GM23338 (cell line): Measurements from ENCODE around the gene DMRT3. TPM values are rescaled to one million over a fixed set of nuclear protein-coding genes. Genes with fewer than 3 reads are reported as not detected.

Experiments used
- ATAC-seq: fragments of 200-7000 bp; cut with Tn5 transposase; 3 replicates; pipeline ENCODE4 v1.9.1; 2020
- DNase-seq: peaks from one replicate; pipeline ENCODE4 v3.0.0-alpha.2; 2015; ENCODE audit warnings: low spot score
- H2AFZ ChIP-seq: fragments of 200-600 bp; sonication (generic); 2 replicates; pipeline ENCODE4 v1.8.0; 2016; ENCODE audit warnings: antibody characterized with exemption, mild to moderate bottlenecking, moderate library complexity
- H3F3A ChIP-seq: fragments of 200-600 bp; sonication (generic); replicated peaks from 2 replicates; pipeline ENCODE4 v1.8.0; 2017; ENCODE audit warnings: antibody characterized with exemption, mixed run types, low read depth
- H3K27ac ChIP-seq: fragments of 200-600 bp; sonication (generic); 2 replicates; pipeline ENCODE4 v1.6.1; 2016; ENCODE audit warnings: low read depth
- H3K27me3 ChIP-seq: fragments of 200-600 bp; sonication (generic); 2 replicates; pipeline ENCODE4 v1.8.0; 2016; ENCODE audit warnings: mild to moderate bottlenecking, mixed run types, moderate library complexity; ENCODE audit not compliant: insufficient read depth
- H3K36me3 ChIP-seq: fragments of 200-600 bp; sonication (generic); 2 replicates; pipeline ENCODE4 v1.8.0; 2016; ENCODE audit warnings: mild to moderate bottlenecking; ENCODE audit not compliant: insufficient read depth
- H3K4me1 ChIP-seq: fragments of 200-600 bp; sonication (generic); 2 replicates; pipeline ENCODE4 v1.8.0; 2016; ENCODE audit warnings: mild to moderate bottlenecking, moderate library complexity; ENCODE audit not compliant: insufficient read depth
- H3K4me2 ChIP-seq: fragments of 200-600 bp; sonication (generic); 2 replicates; pipeline ENCODE4 v1.7.1; 2017; ENCODE audit warnings: mixed run types
- H3K4me3 ChIP-seq: fragments of 200-600 bp; sonication (generic); 2 replicates; pipeline ENCODE4 v1.6.1; 2016; ENCODE audit warnings: mixed run types
- H3K79me2 ChIP-seq: fragments of 200-600 bp; sonication (generic); replicated peaks from 2 replicates; pipeline ENCODE4 v1.8.0; 2017; ENCODE audit warnings: mild to moderate bottlenecking; ENCODE audit not compliant: insufficient read depth
- H3K9me2 ChIP-seq: fragments of 200-600 bp; sonication (generic); 2 replicates; pipeline ENCODE4 v1.8.0; 2017; ENCODE audit not compliant: insufficient read depth
- H4K20me1 ChIP-seq: fragments of 200-600 bp; sonication (generic); replicated peaks from 2 replicates; pipeline ENCODE4 v1.8.0; 2017; ENCODE audit warnings: mild to moderate bottlenecking; ENCODE audit not compliant: insufficient read depth
- H3K27ac Mint-ChIP-seq: 2 replicates; pipeline ENCODE4 v1.8.0; 2020; ENCODE audit warnings: inconsistent platforms, mild to moderate bottlenecking, moderate library complexity, mixed read lengths
- H3K27me3 Mint-ChIP-seq: 3 replicates; pipeline ENCODE4 v1.8.0; 2022; ENCODE audit warnings: low read depth, mild to moderate bottlenecking, moderate library complexity, mixed read lengths, inconsistent platforms; ENCODE audit not compliant: insufficient read depth, poor library complexity
- H3K36me3 Mint-ChIP-seq: 3 replicates; pipeline ENCODE4 v1.8.0; 2021; ENCODE audit warnings: low read depth, mild to moderate bottlenecking, inconsistent platforms, moderate library complexity, mixed read lengths
- H3K4me1 Mint-ChIP-seq: 3 replicates; pipeline ENCODE4 v1.8.0; 2020; ENCODE audit warnings: mild to moderate bottlenecking, inconsistent platforms, mixed read lengths
- H3K4me3 Mint-ChIP-seq: 3 replicates; pipeline ENCODE4 v1.8.0; 2021; ENCODE audit warnings: moderate library complexity, mild to moderate bottlenecking, inconsistent platforms, mixed read lengths
- H3K9me3 Mint-ChIP-seq: 3 replicates; pipeline ENCODE4 v1.8.0; 2020; ENCODE audit warnings: moderate library complexity, mild to moderate bottlenecking, inconsistent platforms, mixed read lengths
- CREB1 ChIP-seq: fragments of 250-450 bp; sonication (Bioruptor Pico); IDR thresholded peaks from 2 replicates; pipeline ENCODE4 v1.5.0; 2020; ENCODE audit warnings: low read depth, mild to moderate bottlenecking, moderate library complexity
- NANOG ChIP-seq: IDR thresholded peaks from 2 replicates; pipeline ENCODE4 v1.6.1; 2016; ENCODE audit warnings: antibody characterized with exemption, borderline replicate concordance
- POLR2AphosphoS5 ChIP-seq: IDR thresholded peaks from 2 replicates; pipeline ENCODE4 v1.6.1; 2016; ENCODE audit warnings: antibody characterized with exemption, low read depth
- ZNF462 ChIP-seq: fragments of 250-450 bp; sonication (Bioruptor Pico); IDR thresholded peaks from 2 replicates; pipeline ENCODE4 v1.5.0; 2020; ENCODE audit warnings: mild to moderate bottlenecking, moderate library complexity
- polyA plus RNA-seq: library from polyadenylated mRNA; unstranded; fragments of >200 nt; fragmentation: Nextera tagmentation; extraction: Ambion mirVana; gene quantifications from 2 replicates; pipeline ENCODE4 v1.2.1, GENCODE V29; 2016
- total RNA-seq: library from RNA; depleted of rRNA; stranded (reverse); fragments of >200 nt; shearing (Covaris generic); gene quantifications from 2 replicates; pipeline ENCODE4 v1.2.3, GENCODE V29; 2014

DMRT3 gene
- total and polyA plus RNA-seq, 2 experiments from 2014 or later, result not detected

GRCh38 chr9:942805-943580 is 33.5 kb upstream of the DMRT3 start:
- no peak for ATAC-seq

More at GRCh38 chr9:942805-943580, 33.5 kb upstream of the DMRT3 start:
- H3K27ac ChIP-seq, result no peak overlapping the region
- H3K4me3 ChIP-seq, result no peak overlapping the region
- H3K4me3 Mint-ChIP-seq, result no peak overlapping the region
- peaks cover 15% of the 10 kb centered on the region for H3K9me3 Mint-ChIP-seq
- peak overlapping the region; percentile 3; the same call in 1 of the 2 replicates for H3K4me2 ChIP-seq
- H3K27me3 ChIP-seq, result no peaks in the 10 kb centered on the region
- H3K9me2 ChIP-seq, result no peaks in the 10 kb centered on the region
- DNase-seq, result peak; percentile 52
- H3K27me3 Mint-ChIP-seq, result no peaks in the 10 kb centered on the region
- no peaks in the 10 kb centered on the region for H3F3A ChIP-seq
- TF ChIP-seq NANOG, result no peak
- no peak for TF ChIP-seq POLR2AphosphoS5
- no peak for TF ChIP-seq ZNF462 (CRISPR knock-in tag)
- TF ChIP-seq CREB1 (CRISPR knock-in tag), result no peak
- H3K4me1 Mint-ChIP-seq, result peaks cover 9% of the 10 kb centered on the region
- H2AFZ ChIP-seq, result no peak overlapping the region
- H4K20me1 ChIP-seq, result no peaks in the 10 kb centered on the region
- no peak overlapping the region for H3K27ac Mint-ChIP-seq
- no peaks in the 10 kb centered on the region for H3K79me2 ChIP-seq
- 0 out of 2 replicates have a peak, but pooled peaks cover 5% of the 10 kb centered on the region for H3K36me3 ChIP-seq
- no peaks in the 10 kb centered on the region for H3K36me3 Mint-ChIP-seq
- peaks cover 6% of the 10 kb centered on the region; the same call in 1 of the 2 replicates for H3K4me1 ChIP-seq
